Endothelial cell (in vitro differentiated cells): ENCODE results near the gene BCL2L2. TPM values are rescaled to one million over a fixed set of nuclear protein-coding genes. Genes with fewer than 3 reads are reported as not detected.

Experiments
- DNase-seq: peaks from one replicate; pipeline ENCODE4 v3.0.0; 2021; ENCODE audit warnings: low spot score
- H3K27ac Mint-ChIP-seq: one replicate; pipeline ENCODE4 v1.8.0; 2021; ENCODE audit warnings: mixed read lengths, inconsistent platforms; ENCODE audit not compliant: unreplicated experiment
- H3K27me3 Mint-ChIP-seq: one replicate; pipeline ENCODE4 v1.8.0; 2021; ENCODE audit warnings: mild to moderate bottlenecking, moderate library complexity, mixed read lengths, inconsistent platforms; ENCODE audit not compliant: unreplicated experiment
- H3K36me3 Mint-ChIP-seq: one replicate; pipeline ENCODE4 v1.8.0; 2021; ENCODE audit warnings: mild to moderate bottlenecking, low read depth, mixed read lengths, inconsistent platforms; ENCODE audit not compliant: unreplicated experiment
- H3K4me1 Mint-ChIP-seq: one replicate; pipeline ENCODE4 v1.8.0; 2021; ENCODE audit warnings: mild to moderate bottlenecking, mixed read lengths, inconsistent platforms; ENCODE audit not compliant: unreplicated experiment
- H3K4me3 Mint-ChIP-seq: one replicate; pipeline ENCODE4 v1.8.0; 2021; ENCODE audit warnings: mild to moderate bottlenecking, mixed read lengths, inconsistent platforms; ENCODE audit not compliant: unreplicated experiment
- H3K9me3 Mint-ChIP-seq: one replicate; pipeline ENCODE4 v1.8.0; 2021; ENCODE audit warnings: mixed read lengths, inconsistent platforms; ENCODE audit not compliant: unreplicated experiment
- CTCF ChIP-seq: fragments of 200-600 bp; sonication (generic); IDR thresholded peaks from one replicate; pipeline ENCODE4 v1.5.0; 2021; ENCODE audit warnings: antibody characterized with exemption; ENCODE audit not compliant: unreplicated experiment
- total RNA-seq: library from RNA; stranded (reverse); fragmentation: NEBNext Ultra II Directional; extraction: Animal tissue kit (Norgen Biotek cat#: 25700); gene quantifications from one replicate; pipeline ENCODE4 v1.2.1, GENCODE V29; 2021; ENCODE audit not compliant: unreplicated experiment

BCL2L2 gene
- total RNA-seq, 1 donor from 2014 or later = 22.0 TPM

GRCh38 chr14:23357261-23357660, 50.6 kb downstream of the BCL2L2 start:
- no peak for TF ChIP-seq CTCF
- H3K27me3 Mint-ChIP-seq = peaks cover 13% of the 10 kb centered on the region
- H3K36me3 Mint-ChIP-seq = peaks cover 21% of the 10 kb centered on the region
- DNase-seq = no peak
- H3K9me3 Mint-ChIP-seq = no peaks in the 10 kb centered on the region
- peaks cover 30% of the 10 kb centered on the region for H3K4me1 Mint-ChIP-seq
- no peak overlapping the region for H3K4me3 Mint-ChIP-seq
- no peak overlapping the region for H3K27ac Mint-ChIP-seq

- H3K4me3 Mint-ChIP-seq = no peak overlapping the region
- H3K4me1 Mint-ChIP-seq = peaks cover 27% of the 10 kb centered on the region
- TF ChIP-seq CTCF = no peak
- H3K36me3 Mint-ChIP-seq = peaks cover 18% of the 10 kb centered on the region
- peak overlapping the region; percentile 48 for H3K27ac Mint-ChIP-seq
- H3K9me3 Mint-ChIP-seq = no peaks in the 10 kb centered on the region
- DNase-seq = no peak
- H3K27me3 Mint-ChIP-seq = peaks cover 13% of the 10 kb centered on the region
Measured at GRCh38 chr14:23358042-23358441, 51.4 kb downstream of the BCL2L2 start.

- H3K4me1 Mint-ChIP-seq = peaks cover 21% of the 10 kb centered on the region
- H3K9me3 Mint-ChIP-seq = no peaks in the 10 kb centered on the region
- peak overlapping the region; percentile 33 for H3K4me3 Mint-ChIP-seq
- DNase-seq = no peak
- peaks cover 12% of the 10 kb centered on the region for H3K36me3 Mint-ChIP-seq
- H3K27me3 Mint-ChIP-seq = peaks cover 12% of the 10 kb centered on the region
- peak overlapping the region; percentile 54 for H3K27ac Mint-ChIP-seq
- no peak for TF ChIP-seq CTCF
Measured at GRCh38 chr14:23358553-23359166, 52.0 kb downstream of the BCL2L2 start.

GRCh38 chr14:23359167-23359626, 52.6 kb downstream of the BCL2L2 start:
- Mint-ChIP-seq H3K9me3 (no peaks in the 10 kb centered on the region), H3K27me3 (peaks cover 10% of the 10 kb centered on the region), H3K4me3 (no peak overlapping the region), H3K27ac (no peak overlapping the region), H3K36me3 (peaks cover 11% of the 10 kb centered on the region), H3K4me1 (peaks cover 21% of the 10 kb centered on the region)
- TF ChIP-seq CTCF = no peak
- no peak for DNase-seq

GRCh38 chr14:23359722-23360447, 53.3 kb downstream of the BCL2L2 start:
- no peak overlapping the region for H3K27ac Mint-ChIP-seq
- H3K4me3 Mint-ChIP-seq = no peak overlapping the region

More at GRCh38 chr14:23359722-23360447, 53.3 kb downstream of the BCL2L2 start:
- DNase-seq = no peak
- Mint-ChIP-seq H3K4me1 (peaks cover 27% of the 10 kb centered on the region), H3K9me3 (no peaks in the 10 kb centered on the region), H3K36me3 (peaks cover 11% of the 10 kb centered on the region), H3K27me3 (peaks cover 15% of the 10 kb centered on the region)
- TF ChIP-seq CTCF = no peak
